Measurements from ENCODE around the gene RND1.

RND1 gene

DNA sequence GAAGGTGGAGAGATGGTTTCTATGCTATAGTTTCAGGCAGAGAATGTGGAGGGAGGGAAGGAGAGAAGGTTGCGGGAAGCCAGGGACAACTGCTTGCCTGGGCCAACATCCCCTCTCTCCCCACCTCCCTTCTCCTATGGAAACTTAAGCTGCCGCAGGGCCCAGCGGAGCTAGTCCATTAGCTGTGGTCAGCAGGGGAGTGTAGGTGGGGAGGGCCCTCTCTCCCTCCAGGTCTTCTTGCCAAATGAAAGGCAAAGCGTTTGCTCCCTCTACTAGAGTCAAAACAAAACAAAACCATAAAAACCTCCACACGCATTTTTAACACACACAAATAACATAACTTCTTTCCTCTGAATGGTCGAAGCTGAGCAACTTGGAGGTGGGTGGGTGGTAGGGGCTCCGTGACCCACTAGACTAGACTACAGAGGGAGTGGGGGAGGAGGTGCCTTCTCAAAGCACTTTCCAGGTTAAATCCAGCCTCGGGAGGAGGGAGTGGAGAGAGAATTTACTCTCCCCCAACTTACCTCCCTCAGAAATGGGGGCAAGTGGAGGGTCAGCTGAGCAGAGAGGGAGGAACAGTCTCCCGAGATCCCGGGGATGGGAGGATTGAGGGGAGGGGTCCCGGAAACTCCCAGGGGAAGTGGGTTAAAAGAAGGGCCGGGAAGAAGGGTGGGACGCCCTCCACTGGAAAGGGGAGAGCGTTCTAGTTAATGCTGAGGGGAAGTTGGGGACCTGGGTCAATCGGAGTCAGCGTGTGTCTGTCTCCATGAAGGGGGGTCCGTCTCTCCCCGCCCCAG lies 52.0 kb downstream of the RND1 start:
- no peak for TF ChIP-seq GATA3 (IDR thresholded peaks at IDR 0.05; ENCODE audit: low read depth, low read length)
- no peak for TF ChIP-seq GATA2 (IDR thresholded peaks at IDR 0.05; ENCODE audit: low read depth, low read length)

DNA sequence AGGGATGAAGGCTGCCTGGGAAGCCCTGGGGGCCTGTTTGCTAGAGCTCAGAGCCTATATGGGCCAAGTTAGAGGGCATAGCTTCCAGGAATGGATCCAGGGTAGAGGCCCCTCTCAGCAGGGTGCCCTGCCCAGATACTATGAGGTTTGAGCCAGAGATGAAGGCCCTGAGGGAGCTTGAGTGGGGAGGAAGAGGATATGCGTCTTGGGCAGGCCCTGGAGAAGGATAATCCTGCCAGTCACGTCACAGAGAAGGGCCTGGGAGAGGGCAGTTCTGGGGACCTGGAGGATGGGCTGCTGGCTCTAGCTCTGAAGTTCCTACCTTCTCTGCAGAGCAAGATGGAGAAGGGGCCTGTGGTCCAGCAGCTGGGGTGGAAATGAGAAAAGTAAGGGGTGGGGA lies 53.3 kb downstream of the RND1 start:
- TF ChIP-seq GATA3 (IDR thresholded peaks at IDR 0.05; ENCODE audit: low read depth, low read length) (no peak), GATA2 (IDR thresholded peaks at IDR 0.05; ENCODE audit: low read depth, low read length) (no peak)

DNA sequence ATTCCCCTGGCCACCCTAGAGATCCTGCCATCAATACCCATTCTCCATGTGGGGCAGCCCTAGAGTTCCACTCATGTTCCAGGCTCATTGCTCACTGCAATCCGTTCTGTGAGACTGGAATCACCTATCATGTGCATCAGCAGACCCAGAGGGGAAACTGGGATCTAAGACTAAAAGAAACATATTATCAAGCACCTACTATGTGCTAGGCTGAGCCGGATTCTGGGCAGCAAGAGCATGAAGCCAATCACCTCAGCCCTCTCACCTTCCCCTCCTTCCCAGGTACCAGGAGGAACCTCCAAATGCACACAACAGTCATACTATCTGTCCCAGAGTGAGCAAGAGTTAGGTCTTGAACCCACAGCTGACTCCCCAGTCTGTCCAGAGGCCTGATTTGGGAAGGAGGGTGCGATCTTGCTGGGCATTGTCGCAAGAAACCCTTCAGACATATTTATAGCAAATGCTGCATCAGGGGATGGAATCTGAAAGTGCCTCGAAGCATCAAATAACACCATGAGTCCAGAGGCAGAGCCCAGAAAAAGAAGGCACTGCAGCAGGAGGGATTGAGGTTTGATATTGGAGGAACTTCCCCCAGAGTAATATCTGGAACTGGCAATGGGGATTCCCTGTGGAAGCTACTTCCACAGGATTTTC lies 54.1 kb downstream of the RND1 start:
- no peak for TF ChIP-seq GATA3 (IDR thresholded peaks at IDR 0.05; ENCODE audit: low read depth, low read length)
- no peak for TF ChIP-seq GATA2 (IDR thresholded peaks at IDR 0.05; ENCODE audit: low read depth, low read length)

DNA sequence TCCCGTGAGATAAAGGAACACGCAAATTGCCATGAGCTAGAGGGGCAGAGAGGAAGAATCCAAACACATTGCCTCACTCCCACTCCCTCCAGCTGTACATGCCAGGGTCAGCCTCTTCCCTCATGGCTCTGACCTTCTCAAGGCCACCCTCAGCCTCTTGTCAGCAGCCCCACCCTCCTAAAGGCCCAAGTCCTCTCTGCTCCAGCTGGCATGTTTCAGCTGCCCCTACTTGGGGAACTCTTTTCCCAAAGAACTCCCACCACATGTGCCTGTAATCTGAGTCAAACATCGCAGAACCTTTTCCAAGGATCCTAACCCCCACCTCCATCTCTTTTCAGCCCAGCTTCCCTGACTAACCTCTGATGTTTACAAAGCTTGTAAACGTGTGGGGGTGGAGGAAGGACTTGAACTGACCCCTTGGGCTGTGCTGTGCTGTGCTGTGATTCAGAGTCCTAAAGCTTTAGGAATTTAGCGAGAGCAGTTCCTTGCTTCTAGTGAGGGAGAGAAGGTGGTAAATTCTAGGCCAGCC lies 54.7 kb downstream of the RND1 start:
- TF ChIP-seq GATA3 (IDR thresholded peaks at IDR 0.05; ENCODE audit: low read depth, low read length) (no peak), GATA2 (IDR thresholded peaks at IDR 0.05; ENCODE audit: low read depth, low read length) (no peak)

DNA sequence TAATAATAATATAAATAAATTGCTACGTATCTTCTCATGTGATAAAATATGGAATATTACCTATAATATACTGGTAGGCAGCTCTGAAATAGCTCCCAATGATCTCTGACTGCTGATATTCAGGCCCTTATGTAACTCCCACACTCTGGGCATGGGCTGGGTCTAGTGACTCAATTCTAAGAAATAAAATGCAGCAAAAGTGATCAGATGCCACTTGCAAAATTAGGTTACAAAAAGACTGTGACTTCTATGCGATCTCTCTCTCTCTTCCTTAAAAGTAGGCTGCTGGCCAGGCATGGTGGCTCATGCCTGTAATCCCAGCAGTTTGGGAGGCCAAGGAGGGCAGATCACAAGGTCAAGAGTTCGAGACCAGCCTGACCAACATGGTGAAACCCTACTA lies 57.7 kb downstream of the RND1 start:
- TF ChIP-seq GATA3 (IDR thresholded peaks at IDR 0.05; ENCODE audit: low read depth, low read length) (no peak), GATA2 (IDR thresholded peaks at IDR 0.05; ENCODE audit: low read depth, low read length) (no peak)

All from SH-SY5Y (cell line).